NB4 (cell line): ENCODE data around the gene CHCHD3.

ENCODE experiments used
- DNase-seq: peaks from one replicate; pipeline ENCODE4 v3.0.0; 2010; ENCODE audit warnings: low read depth
- H3K4me3 ChIP-seq: one replicate; pipeline ENCODE4 v1.5.1; 2011; ENCODE audit warnings: mild to moderate bottlenecking, low read depth, low read length, moderate library complexity
- CTCF ChIP-seq: IDR thresholded peaks from one replicate; pipeline ENCODE4 v1.5.1; 2012; ENCODE audit warnings: low read depth, low read length
- MAX ChIP-seq: IDR thresholded peaks from 2 replicates; pipeline ENCODE4 v1.6.1; 2011; ENCODE audit warnings: low read depth, low read length
- MYC ChIP-seq: IDR thresholded peaks from 2 replicates; pipeline ENCODE4 v1.6.1; 2011; ENCODE audit warnings: low read depth, low read length
- POLR2A ChIP-seq: IDR thresholded peaks from 2 replicates; pipeline ENCODE4 v1.6.1; 2011; ENCODE audit warnings: mild to moderate bottlenecking; ENCODE audit not compliant: insufficient read length; ENCODE audit errors: extremely low read depth

CHCHD3 gene

GRCh38 chr7:132872034-132872433, 209.9 kb downstream of the CHCHD3 start:
- no peak for DNase-seq
- TF ChIP-seq MAX = no peak
- TF ChIP-seq CTCF = no peak
- TF ChIP-seq MYC = no peak
- no peak for TF ChIP-seq POLR2A

DNA sequence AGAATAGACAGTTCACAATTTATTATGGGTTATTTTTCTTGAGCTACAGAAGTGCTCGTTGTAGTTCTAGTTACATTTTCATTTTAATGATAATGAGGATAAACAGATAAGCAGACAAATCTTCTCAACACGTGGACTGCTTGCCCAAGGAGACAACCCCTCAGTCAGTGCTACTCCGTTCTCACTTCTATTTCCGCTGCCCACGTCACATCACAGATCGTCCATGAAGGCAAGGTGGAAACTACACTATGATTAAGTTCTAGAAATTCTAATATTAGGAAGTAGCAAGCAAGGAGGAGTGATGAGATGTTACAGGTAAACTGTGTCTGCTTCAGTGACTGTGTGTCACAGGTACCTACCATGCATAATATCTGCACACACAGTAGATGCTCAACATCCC, 210.5 kb downstream of the CHCHD3 start:
- H3K4me3 ChIP-seq = no peak overlapping the region
- no peak for DNase-seq
- TF ChIP-seq POLR2A (no peak), MAX (no peak), MYC (no peak), CTCF (no peak)

More at GRCh38 chr7:132872034-132872433, 209.9 kb downstream of the CHCHD3 start:
- H3K4me3 ChIP-seq = no peak overlapping the region

GRCh38 chr7:132869166-132869861, 212.6 kb downstream of the CHCHD3 start:
- TF ChIP-seq POLR2A (no peak), MAX (no peak), CTCF (no peak), MYC (no peak)
- peak; percentile 11 for DNase-seq
- no peak overlapping the region for H3K4me3 ChIP-seq

DNA sequence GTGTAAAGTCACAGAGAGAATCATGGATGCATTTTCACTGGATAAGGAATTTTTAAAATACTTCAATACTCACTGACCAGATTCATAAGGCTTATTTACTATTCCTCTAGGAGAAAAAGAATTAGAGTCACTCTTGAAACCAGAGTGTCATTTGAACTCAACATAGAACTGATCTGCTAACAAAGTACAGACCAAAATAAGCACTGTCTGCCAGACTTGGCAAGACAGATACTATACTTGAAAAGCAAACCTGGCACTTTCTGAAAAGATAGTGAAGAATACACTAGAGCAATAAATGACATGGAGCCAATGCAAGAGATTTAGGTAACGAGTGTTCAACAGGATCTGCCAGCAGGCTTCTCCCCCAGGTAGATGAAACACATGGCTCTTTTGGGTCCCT, 215.3 kb downstream of the CHCHD3 start:
- no peak overlapping the region for H3K4me3 ChIP-seq
- TF ChIP-seq MYC = no peak
- no peak for TF ChIP-seq CTCF
- no peak for TF ChIP-seq MAX
- TF ChIP-seq POLR2A = no peak
- DNase-seq = no peak

GRCh38 chr7:132866144-132866531, 215.8 kb downstream of the CHCHD3 start:
- no peak for DNase-seq
- TF ChIP-seq MAX (no peak), MYC (no peak), POLR2A (no peak), CTCF (no peak)
- no peak overlapping the region for H3K4me3 ChIP-seq
